Right forelimb (tissue), 1 donor: Measurements from ENCODE around the gene NEK6.
A peak's percentile ranks its signal among the peaks of the same experiment; 100 is the strongest.
"Not testable (repeated sequence)": the region's sequence is repeated elsewhere in the genome, so short reads cannot be mapped to it uniquely, and the experiment has no call there.

Source experiments
- DNase-seq: peaks from one replicate; pipeline ENCODE4 v3.0.0-alpha.2; 2018

NEK6 gene

GRCh38 chr9:124231095-124231737 lies 26.5 kb upstream of the NEK6 start:
- no peak for DNase-seq

GRCh38 chr9:124238546-124239140 lies 19.1 kb upstream of the NEK6 start:
- no peak for DNase-seq

GRCh38 chr9:124239249-124240073 lies 18.3 kb upstream of the NEK6 start:
- DNase-seq = no peak

- DNase-seq = peak; percentile 89
Observed at GRCh38 chr9:124242331-124243194, 15.2 kb upstream of the NEK6 start.

GRCh38 chr9:124247393-124247792 lies 10.4 kb upstream of the NEK6 start:
- not testable (repeated sequence) for DNase-seq

- peak; percentile 47 for DNase-seq
Observed at GRCh38 chr9:124248066-124248465, 9.7 kb upstream of the NEK6 start.

GRCh38 chr9:124248960-124249359 lies 8.8 kb upstream of the NEK6 start:
- DNase-seq = peak; percentile 43

- DNase-seq = no peak
Observed at GRCh38 chr9:124251204-124251603, 6.5 kb upstream of the NEK6 start.

- no peak for DNase-seq
Observed at GRCh38 chr9:124251605-124252378, 6.0 kb upstream of the NEK6 start.

- DNase-seq = not testable (repeated sequence)
Observed at GRCh38 chr9:124252878-124253277, 4.9 kb upstream of the NEK6 start.

GRCh38 chr9:124254261-124254682 lies 3.5 kb upstream of the NEK6 start:
- no peak for DNase-seq

- no peak for DNase-seq
Observed at GRCh38 chr9:124255222-124255621, 2.5 kb upstream of the NEK6 start.

GRCh38 chr9:124256517-124257069 lies 1.2 kb upstream of the NEK6 start:
- DNase-seq = peak; percentile 51

GRCh38 chr9:124257070-124257843 lies 492 bp upstream of the NEK6 start:
- DNase-seq = peak; percentile 72

- DNase-seq = peak; percentile 72
Observed at GRCh38 chr9:124258607-124259157, 933 bp downstream of the NEK6 start.

- DNase-seq = peak; percentile 79
Observed at GRCh38 chr9:124259158-124259808, 1.5 kb downstream of the NEK6 start.

- no peak for DNase-seq
Observed at GRCh38 chr9:124260769-124261603, 3.2 kb downstream of the NEK6 start.

GRCh38 chr9:124261736-124262648 lies 4.2 kb downstream of the NEK6 start:
- DNase-seq = no peak
